Measurements from ENCODE around the gene OR8K3.

The OR8K3 gene

GRCh38 chr11:56314844-56315243 lies at the start of gene OR8K3:
TSS of gene OR8K3 (plus strand) at chr11:56315144. CDS start at chr11:56318307, 3,163 bp downstream.
- Mint-ChIP-seq H3K4me3 (no peak within 1 kb of the TSS), H3K36me3 (ENCODE audit: insufficient read depth) (no peaks in the 10 kb centered on the region), H3K9me3 (peaks cover 25% of the 10 kb centered on the region), H3K27ac (ENCODE audit: low read depth) (no peak within 1 kb of the TSS), H3K27me3 (no peaks in the 10 kb centered on the region), H3K4me1 (no peaks in the 10 kb centered on the region)
- DNase-seq (ENCODE audit: low spot score in 2 of 2) (no peak), ATAC-seq (replicated peaks; ENCODE audit: extremely low read depth, poor library complexity, severe bottlenecking) (no peak)

- DNase-seq (ENCODE audit: low spot score in 2 of 2): no peak
- Mint-ChIP-seq H3K4me3 (no peak overlapping the region), H3K36me3 (ENCODE audit: insufficient read depth) (no peaks in the 10 kb centered on the region), H3K9me3 (peaks cover 21% of the 10 kb centered on the region), H3K27ac (ENCODE audit: low read depth) (no peak overlapping the region), H3K4me1 (no peaks in the 10 kb centered on the region), H3K27me3 (no peaks in the 10 kb centered on the region)
- ATAC-seq (replicated peaks; ENCODE audit: extremely low read depth, poor library complexity, severe bottlenecking): no peak
Observed at GRCh38 chr11:56271092-56271491, 43.9 kb upstream of the OR8K3 start.

GRCh38 chr11:56273854-56274253 lies 41.1 kb upstream of the OR8K3 start, which contains the start of gene OR5T1:
TSS of gene OR5T1 (plus strand) at chr11:56274154. CDS start at chr11:56275639, 1,485 bp downstream.
- DNase-seq (ENCODE audit: low spot score in 2 of 2) (no peak), ATAC-seq (replicated peaks; ENCODE audit: extremely low read depth, poor library complexity, severe bottlenecking) (no peak)
- Mint-ChIP-seq H3K4me1 (no peaks in the 10 kb centered on the region), H3K27ac (ENCODE audit: low read depth) (no peak within 1 kb of the TSS), H3K36me3 (ENCODE audit: insufficient read depth) (no peaks in the 10 kb centered on the region), H3K9me3 (peaks cover 18% of the 10 kb centered on the region), H3K4me3 (no peak within 1 kb of the TSS), H3K27me3 (no peaks in the 10 kb centered on the region)

GRCh38 chr11:56292154-56292553 lies 22.8 kb upstream of the OR8K3 start, which contains the start of gene OR8H1:
TSS of gene OR8H1 (minus strand) at chr11:56292254. CDS start at chr11:56291062, 1,192 bp downstream.
- Mint-ChIP-seq H3K9me3 (peaks cover 21% of the 10 kb centered on the region), H3K4me3 (no peak within 1 kb of the TSS), H3K27me3 (no peaks in the 10 kb centered on the region), H3K4me1 (no peaks in the 10 kb centered on the region), H3K36me3 (ENCODE audit: insufficient read depth) (no peaks in the 10 kb centered on the region), H3K27ac (ENCODE audit: low read depth) (no peak within 1 kb of the TSS)
- DNase-seq (ENCODE audit: low spot score in 2 of 2) (no peak), ATAC-seq (replicated peaks; ENCODE audit: extremely low read depth, poor library complexity, severe bottlenecking) (no peak)

GRCh38 chr11:56296898-56297297 lies 18.0 kb upstream of the OR8K3 start:
- DNase-seq (ENCODE audit: low spot score in 2 of 2) (no peak), ATAC-seq (replicated peaks; ENCODE audit: extremely low read depth, poor library complexity, severe bottlenecking) (no peak)
- Mint-ChIP-seq H3K36me3 (ENCODE audit: insufficient read depth) (no peaks in the 10 kb centered on the region), H3K4me1 (no peaks in the 10 kb centered on the region), H3K27ac (ENCODE audit: low read depth) (no peak overlapping the region), H3K4me3 (no peak overlapping the region), H3K27me3 (no peaks in the 10 kb centered on the region), H3K9me3 (peaks cover 16% of the 10 kb centered on the region)

- peaks cover 1% of the 10 kb centered on the region for H3K36me3 Mint-ChIP-seq (ENCODE audit: insufficient read depth)
- H3K4me3 Mint-ChIP-seq: no peak overlapping the region
- DNase-seq (ENCODE audit: low spot score in 2 of 2) (no peak), ATAC-seq (replicated peaks; ENCODE audit: extremely low read depth, poor library complexity, severe bottlenecking) (no peak)
- no peaks in the 10 kb centered on the region for H3K27me3 Mint-ChIP-seq
- H3K27ac Mint-ChIP-seq (ENCODE audit: low read depth): no peak overlapping the region
- H3K9me3 Mint-ChIP-seq: peaks cover 43% of the 10 kb centered on the region
- H3K4me1 Mint-ChIP-seq: no peaks in the 10 kb centered on the region
Observed at GRCh38 chr11:56307836-56308235, 7.1 kb upstream of the OR8K3 start.

- H3K27me3 Mint-ChIP-seq: no peaks in the 10 kb centered on the region
- no peak for ATAC-seq (replicated peaks; ENCODE audit: extremely low read depth, poor library complexity, severe bottlenecking)
- no peak overlapping the region for H3K27ac Mint-ChIP-seq (ENCODE audit: low read depth)
- no peaks in the 10 kb centered on the region for H3K4me1 Mint-ChIP-seq
- no peaks in the 10 kb centered on the region for H3K36me3 Mint-ChIP-seq (ENCODE audit: insufficient read depth)
- DNase-seq (ENCODE audit: low spot score in 2 of 2): no peak
- H3K4me3 Mint-ChIP-seq: no peak overlapping the region
- H3K9me3 Mint-ChIP-seq: peaks cover 9% of the 10 kb centered on the region
Observed at GRCh38 chr11:56331861-56332491, 17.0 kb downstream of the OR8K3 start.

- no peak for ATAC-seq (replicated peaks; ENCODE audit: extremely low read depth, poor library complexity, severe bottlenecking)
- H3K27ac Mint-ChIP-seq (ENCODE audit: low read depth): no peak overlapping the region
- H3K36me3 Mint-ChIP-seq (ENCODE audit: insufficient read depth): no peaks in the 10 kb centered on the region
- H3K4me1 Mint-ChIP-seq: no peaks in the 10 kb centered on the region
- no peak overlapping the region for H3K4me3 Mint-ChIP-seq
- no peak for DNase-seq (ENCODE audit: low spot score in 2 of 2)
- no peaks in the 10 kb centered on the region for H3K27me3 Mint-ChIP-seq
- H3K9me3 Mint-ChIP-seq: peaks cover 13% of the 10 kb centered on the region
Observed at GRCh38 chr11:56333156-56333555, 18.2 kb downstream of the OR8K3 start.

- no peak for ATAC-seq (replicated peaks; ENCODE audit: extremely low read depth, poor library complexity, severe bottlenecking)
Observed at GRCh38 chr11:56340289-56340688, 25.3 kb downstream of the OR8K3 start.

GRCh38 chr11:56345739-56346138 lies 30.8 kb downstream of the OR8K3 start, which contains the start of gene OR8K1:
TSS of gene OR8K1 (plus strand) at chr11:56346039. CDS start at chr11:56346039, 0 bp downstream.
- H3K27ac Mint-ChIP-seq (ENCODE audit: low read depth): no peak within 1 kb of the TSS
- peaks cover 27% of the 10 kb centered on the region for H3K9me3 Mint-ChIP-seq
- ATAC-seq (replicated peaks; ENCODE audit: extremely low read depth, poor library complexity, severe bottlenecking) (no peak), DNase-seq (ENCODE audit: low spot score in 2 of 2) (no peak)
- peaks cover 2% of the 10 kb centered on the region for H3K36me3 Mint-ChIP-seq (ENCODE audit: insufficient read depth)
- H3K4me3 Mint-ChIP-seq: no peak within 1 kb of the TSS
- no peaks in the 10 kb centered on the region for H3K27me3 Mint-ChIP-seq
- no peaks in the 10 kb centered on the region for H3K4me1 Mint-ChIP-seq

More at GRCh38 chr11:56340289-56340688, 25.3 kb downstream of the OR8K3 start:
- no peak overlapping the region for H3K27ac Mint-ChIP-seq (ENCODE audit: low read depth)
- no peaks in the 10 kb centered on the region for H3K4me1 Mint-ChIP-seq
- peaks cover 21% of the 10 kb centered on the region for H3K9me3 Mint-ChIP-seq
- H3K4me3 Mint-ChIP-seq: no peak overlapping the region
- H3K36me3 Mint-ChIP-seq (ENCODE audit: insufficient read depth): no peaks in the 10 kb centered on the region
- no peak for DNase-seq (ENCODE audit: low spot score in 2 of 2)
- no peaks in the 10 kb centered on the region for H3K27me3 Mint-ChIP-seq

GRCh38 chr11:56353991-56354390 lies 39.0 kb downstream of the OR8K3 start, which contains the start of gene OR8J1:
TSS of gene OR8J1 (plus strand) at chr11:56354291. CDS start at chr11:56360247, 5,956 bp downstream.
- Mint-ChIP-seq H3K4me3 (no peak within 1 kb of the TSS), H3K9me3 (peaks cover 23% of the 10 kb centered on the region), H3K36me3 (ENCODE audit: insufficient read depth) (no peaks in the 10 kb centered on the region), H3K4me1 (no peaks in the 10 kb centered on the region), H3K27me3 (no peaks in the 10 kb centered on the region), H3K27ac (ENCODE audit: low read depth) (no peak within 1 kb of the TSS)
- ATAC-seq (replicated peaks; ENCODE audit: extremely low read depth, poor library complexity, severe bottlenecking) (no peak), DNase-seq (ENCODE audit: low spot score in 2 of 2) (no peak)
